ENCODE measurements around the gene BAHCC1.
"Not testable (repeated sequence)": the region's sequence is repeated elsewhere in the genome, so short reads cannot be mapped to it uniquely, and the experiment has no call there.

The BAHCC1 gene

DNA sequence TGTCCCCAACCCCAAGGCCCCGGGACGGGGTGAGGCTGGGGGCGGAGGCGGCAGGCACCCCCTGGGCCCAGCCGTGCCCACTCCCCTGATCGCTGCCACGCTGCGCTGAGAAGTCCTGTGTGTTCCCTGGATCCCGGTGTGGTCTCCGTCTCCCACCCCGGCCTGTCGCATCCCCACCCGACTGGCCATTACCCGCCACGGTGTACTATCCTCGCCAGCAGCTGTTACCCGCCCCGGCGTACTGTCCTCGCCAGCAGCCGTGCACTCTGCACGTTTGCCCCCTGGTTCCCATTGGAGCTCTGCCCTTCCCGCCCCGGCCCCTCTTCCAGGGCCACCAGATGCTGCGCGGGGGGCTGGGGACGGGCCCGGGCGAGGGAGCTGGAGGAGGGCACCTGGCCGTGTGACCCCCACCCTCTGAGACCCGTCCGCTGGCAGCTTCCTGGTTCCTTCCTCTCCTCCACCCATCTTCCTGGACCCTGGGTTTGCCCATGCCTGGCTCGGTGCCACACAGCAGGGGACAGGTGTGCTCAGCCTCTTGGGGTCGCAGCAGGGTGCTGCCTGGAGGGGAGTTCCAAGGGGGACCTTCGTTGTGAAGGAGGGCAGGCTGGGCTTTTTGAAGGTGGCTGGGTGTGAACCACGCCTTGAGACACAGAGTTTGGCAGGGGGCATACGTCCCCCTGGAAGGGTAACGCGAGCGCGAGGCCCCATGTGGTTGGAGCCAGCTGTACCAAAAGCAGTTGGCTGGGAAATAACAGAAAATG is 19.7 kb downstream of the BAHCC1 start:
- no peak for DNase-seq

- DNase-seq, result no peak
These were observed 20.4 kb downstream of the BAHCC1 start for GRCh38 chr17:81415681-81416080.

- DNase-seq, result no peak
These were observed 21.4 kb downstream of the BAHCC1 start for GRCh38 chr17:81416612-81417011.

- DNase-seq, result no peak
These were observed 22.0 kb downstream of the BAHCC1 start for GRCh38 chr17:81417049-81417878.

- no peak for DNase-seq
These were observed 22.8 kb downstream of the BAHCC1 start for GRCh38 chr17:81417879-81418709.

GRCh38 chr17:81418710-81419318 is 23.6 kb downstream of the BAHCC1 start:
- DNase-seq, result no peak

- DNase-seq, result peak; percentile 96
These were observed 24.1 kb downstream of the BAHCC1 start for GRCh38 chr17:81419319-81419885.

DNA sequence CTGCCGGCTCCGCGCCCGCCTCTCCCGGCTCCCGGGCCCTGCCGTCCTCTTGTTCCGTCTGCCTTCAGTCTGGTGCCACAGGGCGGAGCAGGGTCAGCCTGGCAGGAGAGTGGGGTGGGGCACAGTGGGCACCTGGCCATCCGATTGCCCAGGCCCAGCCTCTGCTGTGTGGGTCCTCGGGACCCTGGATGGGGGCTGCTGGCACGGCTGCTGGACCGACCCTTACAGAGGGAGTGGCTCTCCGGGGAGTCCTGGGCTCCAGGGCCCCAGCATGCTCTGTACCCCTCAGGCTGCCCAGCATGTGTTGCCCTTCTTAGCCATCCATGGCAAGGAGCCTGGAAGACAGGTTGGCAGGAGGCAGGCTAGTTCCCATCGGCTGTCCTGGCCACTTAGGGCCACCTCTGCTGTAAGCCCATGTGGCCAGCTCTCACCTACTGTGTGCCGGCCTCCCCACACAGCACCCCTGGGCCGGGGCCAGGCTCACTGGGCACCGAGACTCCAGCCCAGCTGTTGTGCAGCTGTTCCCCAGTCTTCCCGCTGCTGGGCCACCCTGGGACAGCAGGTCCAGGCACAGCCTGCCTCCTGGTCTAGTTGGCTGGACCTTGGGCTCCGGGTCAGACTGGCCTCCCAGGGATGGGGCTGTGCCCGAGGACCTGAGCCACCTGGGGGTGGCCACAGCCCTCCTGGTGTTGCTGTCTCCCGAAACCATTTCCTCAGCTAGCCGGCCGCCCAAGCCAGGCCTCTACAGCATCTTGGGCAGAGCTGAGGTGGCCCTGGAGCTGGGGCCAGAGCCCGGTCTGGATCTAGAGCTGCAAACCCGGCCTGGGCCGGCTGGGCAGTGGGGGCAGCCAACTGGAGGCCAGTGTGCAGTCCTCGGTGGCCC is 24.9 kb downstream of the BAHCC1 start:
- no peak for DNase-seq

DNA sequence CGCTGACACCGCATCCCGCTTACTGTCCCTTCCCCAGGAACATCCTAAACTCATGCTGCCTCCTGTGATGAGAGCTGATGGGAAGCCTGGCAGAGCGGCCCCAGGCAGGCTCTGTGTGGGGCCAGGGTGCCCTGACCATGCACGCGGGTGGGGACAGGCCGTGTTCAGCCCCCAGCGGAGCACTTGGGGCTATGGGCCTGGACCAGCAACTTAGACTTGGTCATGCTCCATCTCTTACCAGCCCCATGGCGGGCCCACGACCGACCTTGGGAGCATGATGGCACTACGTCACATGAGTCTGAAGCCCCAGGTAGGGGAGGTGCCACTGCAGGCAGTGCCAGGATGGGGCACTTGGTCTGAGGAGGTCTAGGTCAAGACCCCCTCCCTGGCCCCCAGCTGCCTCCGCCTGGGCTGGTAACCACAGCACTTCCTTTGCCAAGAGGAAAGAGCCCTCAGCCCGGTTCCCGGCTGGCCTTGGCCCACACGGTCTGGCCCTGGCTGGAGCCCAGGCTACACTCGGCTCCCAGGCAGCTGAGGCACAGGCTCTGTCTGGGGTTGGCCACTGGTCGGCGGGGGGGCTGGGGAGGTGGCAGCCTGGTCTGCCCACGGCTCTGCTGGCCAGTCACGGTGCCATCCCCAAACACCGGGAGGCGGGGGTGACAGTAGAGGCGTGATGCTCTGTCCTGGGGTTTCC is 25.7 kb downstream of the BAHCC1 start:
- DNase-seq, result no peak

DNA sequence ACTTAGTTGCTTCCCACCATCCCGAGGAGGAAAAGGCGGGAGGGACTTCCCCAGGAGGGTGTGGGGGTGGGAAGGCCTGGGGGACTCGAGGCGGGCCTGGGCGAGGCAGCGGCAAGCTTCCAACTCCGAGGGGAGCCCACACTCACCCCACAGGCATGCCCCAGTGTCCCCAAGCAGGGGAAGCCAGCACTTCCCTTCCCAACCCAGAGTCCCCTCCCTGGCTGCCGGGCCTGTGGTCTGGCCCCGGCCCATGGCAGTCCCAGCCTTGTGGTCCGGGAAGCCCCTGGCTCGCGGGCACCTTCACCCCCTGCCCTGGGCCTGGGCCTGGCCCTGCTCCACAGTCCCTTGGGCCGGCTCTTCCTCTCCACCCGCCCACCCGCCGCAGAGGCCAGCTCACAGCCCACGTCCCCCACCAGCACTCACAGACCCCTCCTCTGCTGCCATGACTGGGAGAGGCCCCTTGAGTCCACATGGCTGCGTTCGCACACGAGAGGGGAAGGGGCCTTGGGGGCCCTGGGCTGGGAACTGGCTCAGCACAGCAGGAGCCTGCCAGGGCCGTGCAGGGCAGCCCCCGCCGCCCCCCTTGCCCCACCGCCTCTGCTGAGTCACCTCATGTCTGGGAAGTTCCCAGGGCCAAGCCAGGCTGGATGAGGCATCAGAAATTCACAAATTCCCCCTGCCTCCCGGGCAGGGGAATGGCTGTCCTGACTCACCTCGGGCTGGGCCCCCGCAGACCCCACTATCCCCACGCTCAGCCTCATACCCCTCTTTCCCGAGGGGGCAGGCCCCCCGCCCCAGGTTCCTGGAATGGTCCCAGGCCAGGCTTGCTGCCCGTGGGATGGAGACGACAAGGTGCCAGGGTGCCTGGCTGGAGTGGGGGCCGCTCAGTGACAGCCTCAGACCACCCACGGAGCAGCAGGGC is 27.8 kb downstream of the BAHCC1 start:
- DNase-seq, result peak; percentile 94

DNA sequence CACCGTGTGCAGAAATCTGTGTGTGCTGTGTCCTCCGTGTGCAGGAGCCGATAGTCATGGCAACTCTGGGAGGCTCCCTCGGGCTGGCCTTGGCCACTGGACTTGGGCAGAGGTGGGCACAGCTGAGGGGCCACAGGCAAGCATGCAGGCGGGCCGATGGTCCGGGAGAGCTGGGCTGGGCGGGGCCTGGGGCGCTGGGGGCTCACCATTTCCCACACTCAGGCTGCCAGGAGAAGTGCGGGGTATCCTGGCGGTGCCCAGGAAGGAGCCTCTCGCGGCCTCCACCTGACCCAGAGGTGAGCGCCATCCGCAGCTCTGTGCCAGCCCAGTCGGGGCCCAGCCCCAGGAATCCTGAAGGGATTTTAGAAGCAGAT is 28.4 kb downstream of the BAHCC1 start:
- no peak for DNase-seq

- no peak for DNase-seq
These were observed 29.1 kb downstream of the BAHCC1 start for GRCh38 chr17:81424151-81425017.

- not testable (repeated sequence) for DNase-seq
These were observed 29.8 kb downstream of the BAHCC1 start for GRCh38 chr17:81425041-81425440.

- DNase-seq, result not testable (repeated sequence)
These were observed 30.6 kb downstream of the BAHCC1 start for GRCh38 chr17:81425716-81426392.

GRCh38 chr17:81426393-81427172 is 31.3 kb downstream of the BAHCC1 start:
- no peak for DNase-seq

DNA sequence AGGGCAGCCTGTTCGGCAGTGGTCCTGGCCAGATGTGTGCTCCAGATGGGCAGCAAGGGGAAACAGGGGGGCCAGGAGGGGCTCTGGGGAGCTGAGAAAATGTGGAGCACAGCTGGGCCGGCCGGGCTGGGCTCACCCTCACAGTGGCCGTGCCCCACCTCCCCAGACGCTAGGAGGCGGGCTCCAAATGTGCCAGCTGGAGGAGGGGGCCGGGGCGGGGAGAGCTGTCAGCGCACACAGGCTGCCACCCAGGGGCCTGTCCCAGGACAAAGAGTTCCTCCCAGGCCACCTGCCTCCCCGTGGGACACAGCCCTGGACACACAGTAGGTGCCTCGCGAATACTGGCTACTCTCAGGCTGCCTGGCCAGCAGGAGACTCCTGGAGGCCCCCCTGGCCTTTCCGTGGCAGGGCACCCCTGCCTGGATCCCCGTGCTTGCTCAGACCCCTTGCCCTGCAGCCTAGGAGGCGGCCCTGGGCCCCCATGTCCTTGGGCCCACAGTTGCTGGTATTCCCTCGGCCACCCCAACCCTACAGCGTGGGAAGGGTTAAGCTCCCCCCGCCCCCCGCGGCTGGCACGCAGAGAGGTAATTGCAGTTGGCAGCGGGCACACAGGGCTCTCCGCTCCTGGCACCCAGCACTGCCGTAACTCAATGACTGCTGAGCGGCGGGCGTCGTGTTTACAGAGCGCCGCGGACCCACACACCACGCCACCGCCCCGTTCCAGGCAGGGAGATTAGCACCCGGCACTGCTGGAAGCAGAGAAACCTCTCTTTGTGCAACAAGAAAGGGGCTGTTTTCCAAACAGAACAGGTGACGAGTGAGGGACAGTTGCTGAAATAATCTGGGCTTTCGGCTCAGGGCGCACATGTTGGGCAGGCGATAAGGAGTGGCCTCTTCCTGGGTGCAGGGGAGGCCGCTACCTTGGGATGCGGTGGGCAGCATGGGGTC is 32.2 kb downstream of the BAHCC1 start:
- DNase-seq, result no peak

Measured in T1000 (cell line).